ENCODE data around the gene NUS1.

DNA sequence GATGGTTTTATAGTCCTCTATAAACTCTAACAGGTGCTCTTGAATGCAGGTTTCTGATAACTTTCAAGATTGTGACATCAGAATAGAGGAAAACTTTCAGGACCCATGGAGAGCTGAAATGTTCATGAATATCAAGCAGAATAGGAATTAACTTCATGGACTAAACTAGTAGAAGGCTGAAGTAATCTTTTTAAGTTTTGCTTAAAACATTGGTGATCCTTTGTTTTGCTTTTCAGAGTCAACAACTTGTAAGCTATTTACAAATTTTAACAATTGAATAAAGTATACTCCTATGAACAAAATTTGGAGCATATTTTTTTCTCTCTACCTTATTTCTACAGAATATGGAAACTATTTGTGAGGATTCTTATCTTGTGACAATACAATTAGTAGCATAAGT lies 47.7 kb upstream of the NUS1 start:
- TF ChIP-seq ETV5 (CRISPR knock-in tag; IDR thresholded peaks at IDR 0.05; ENCODE audit: borderline replicate concordance) (no peak), TRIM24 (CRISPR knock-in tag; IDR thresholded peaks at IDR 0.05) (no peak), DPF2 (CRISPR knock-in tag; IDR thresholded peaks at IDR 0.05; ENCODE audit: borderline replicate concordance, low read depth) (no peak), HOMEZ (CRISPR knock-in tag; IDR thresholded peaks at IDR 0.05; ENCODE audit: low read depth) (no peak), MAFK (conservative IDR thresholded peaks at IDR 0.05 in 1 of 2, IDR thresholded peaks at IDR 0.05 in 1 of 2; ENCODE audit: low read length in 2 of 2) (no peak), ZNF24 (IDR thresholded peaks at IDR 0.05) (no peak), ZNF18 (CRISPR knock-in tag; IDR thresholded peaks at IDR 0.05; ENCODE audit: insufficient replicate concordance) (no peak)
- TF ChIP-seq, protein P1, sequence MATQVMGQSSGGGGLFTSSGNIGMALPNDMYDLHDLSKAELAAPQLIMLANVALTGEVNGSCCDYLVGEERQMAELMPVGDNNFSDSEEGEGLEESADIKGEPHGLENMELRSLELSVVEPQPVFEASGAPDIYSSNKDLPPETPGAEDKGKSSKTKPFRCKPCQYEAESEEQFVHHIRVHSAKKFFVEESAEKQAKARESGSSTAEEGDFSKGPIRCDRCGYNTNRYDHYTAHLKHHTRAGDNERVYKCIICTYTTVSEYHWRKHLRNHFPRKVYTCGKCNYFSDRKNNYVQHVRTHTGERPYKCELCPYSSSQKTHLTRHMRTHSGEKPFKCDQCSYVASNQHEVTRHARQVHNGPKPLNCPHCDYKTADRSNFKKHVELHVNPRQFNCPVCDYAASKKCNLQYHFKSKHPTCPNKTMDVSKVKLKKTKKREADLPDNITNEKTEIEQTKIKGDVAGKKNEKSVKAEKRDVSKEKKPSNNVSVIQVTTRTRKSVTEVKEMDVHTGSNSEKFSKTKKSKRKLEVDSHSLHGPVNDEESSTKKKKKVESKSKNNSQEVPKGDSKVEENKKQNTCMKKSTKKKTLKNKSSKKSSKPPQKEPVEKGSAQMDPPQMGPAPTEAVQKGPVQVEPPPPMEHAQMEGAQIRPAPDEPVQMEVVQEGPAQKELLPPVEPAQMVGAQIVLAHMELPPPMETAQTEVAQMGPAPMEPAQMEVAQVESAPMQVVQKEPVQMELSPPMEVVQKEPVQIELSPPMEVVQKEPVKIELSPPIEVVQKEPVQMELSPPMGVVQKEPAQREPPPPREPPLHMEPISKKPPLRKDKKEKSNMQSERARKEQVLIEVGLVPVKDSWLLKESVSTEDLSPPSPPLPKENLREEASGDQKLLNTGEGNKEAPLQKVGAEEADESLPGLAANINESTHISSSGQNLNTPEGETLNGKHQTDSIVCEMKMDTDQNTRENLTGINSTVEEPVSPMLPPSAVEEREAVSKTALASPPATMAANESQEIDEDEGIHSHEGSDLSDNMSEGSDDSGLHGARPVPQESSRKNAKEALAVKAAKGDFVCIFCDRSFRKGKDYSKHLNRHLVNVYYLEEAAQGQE (IDR thresholded peaks at IDR 0.05; ENCODE audit: borderline replicate concordance in 1 of 2, low read depth in 1 of 2, low read length in 2 of 2) = no peak
- TF ChIP-seq, protein P2, sequence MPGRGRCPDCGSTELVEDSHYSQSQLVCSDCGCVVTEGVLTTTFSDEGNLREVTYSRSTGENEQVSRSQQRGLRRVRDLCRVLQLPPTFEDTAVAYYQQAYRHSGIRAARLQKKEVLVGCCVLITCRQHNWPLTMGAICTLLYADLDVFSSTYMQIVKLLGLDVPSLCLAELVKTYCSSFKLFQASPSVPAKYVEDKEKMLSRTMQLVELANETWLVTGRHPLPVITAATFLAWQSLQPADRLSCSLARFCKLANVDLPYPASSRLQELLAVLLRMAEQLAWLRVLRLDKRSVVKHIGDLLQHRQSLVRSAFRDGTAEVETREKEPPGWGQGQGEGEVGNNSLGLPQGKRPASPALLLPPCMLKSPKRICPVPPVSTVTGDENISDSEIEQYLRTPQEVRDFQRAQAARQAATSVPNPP (CRISPR knock-in tag; IDR thresholded peaks at IDR 0.05) = no peak
- TF ChIP-seq, protein P3, sequence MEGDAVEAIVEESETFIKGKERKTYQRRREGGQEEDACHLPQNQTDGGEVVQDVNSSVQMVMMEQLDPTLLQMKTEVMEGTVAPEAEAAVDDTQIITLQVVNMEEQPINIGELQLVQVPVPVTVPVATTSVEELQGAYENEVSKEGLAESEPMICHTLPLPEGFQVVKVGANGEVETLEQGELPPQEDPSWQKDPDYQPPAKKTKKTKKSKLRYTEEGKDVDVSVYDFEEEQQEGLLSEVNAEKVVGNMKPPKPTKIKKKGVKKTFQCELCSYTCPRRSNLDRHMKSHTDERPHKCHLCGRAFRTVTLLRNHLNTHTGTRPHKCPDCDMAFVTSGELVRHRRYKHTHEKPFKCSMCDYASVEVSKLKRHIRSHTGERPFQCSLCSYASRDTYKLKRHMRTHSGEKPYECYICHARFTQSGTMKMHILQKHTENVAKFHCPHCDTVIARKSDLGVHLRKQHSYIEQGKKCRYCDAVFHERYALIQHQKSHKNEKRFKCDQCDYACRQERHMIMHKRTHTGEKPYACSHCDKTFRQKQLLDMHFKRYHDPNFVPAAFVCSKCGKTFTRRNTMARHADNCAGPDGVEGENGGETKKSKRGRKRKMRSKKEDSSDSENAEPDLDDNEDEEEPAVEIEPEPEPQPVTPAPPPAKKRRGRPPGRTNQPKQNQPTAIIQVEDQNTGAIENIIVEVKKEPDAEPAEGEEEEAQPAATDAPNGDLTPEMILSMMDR (CRISPR knock-in tag; IDR thresholded peaks at IDR 0.05) = no peak
- TF ChIP-seq, protein P4, sequence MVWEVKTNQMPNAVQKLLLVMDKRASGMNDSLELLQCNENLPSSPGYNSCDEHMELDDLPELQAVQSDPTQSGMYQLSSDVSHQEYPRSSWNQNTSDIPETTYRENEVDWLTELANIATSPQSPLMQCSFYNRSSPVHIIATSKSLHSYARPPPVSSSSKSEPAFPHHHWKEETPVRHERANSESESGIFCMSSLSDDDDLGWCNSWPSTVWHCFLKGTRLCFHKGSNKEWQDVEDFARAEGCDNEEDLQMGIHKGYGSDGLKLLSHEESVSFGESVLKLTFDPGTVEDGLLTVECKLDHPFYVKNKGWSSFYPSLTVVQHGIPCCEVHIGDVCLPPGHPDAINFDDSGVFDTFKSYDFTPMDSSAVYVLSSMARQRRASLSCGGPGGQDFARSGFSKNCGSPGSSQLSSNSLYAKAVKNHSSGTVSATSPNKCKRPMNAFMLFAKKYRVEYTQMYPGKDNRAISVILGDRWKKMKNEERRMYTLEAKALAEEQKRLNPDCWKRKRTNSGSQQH (CRISPR knock-in tag; IDR thresholded peaks at IDR 0.05; ENCODE audit: low read depth) = no peak

Data from HepG2 (cell line).